Left lung (tissue), 14 donors: ENCODE data around the gene MTERF4. TPM values are rescaled to one million over a fixed set of nuclear protein-coding genes. Genes with fewer than 3 reads are reported as not detected.

Experiments used
- ATAC-seq: fragments of 200-7000 bp; cut with Tn5 transposase; one replicate; pipeline ENCODE4 v1.9.1; 2020; ENCODE audit warnings: moderate library complexity
- DNase-seq, 4 donors: peaks; one replicate each; pipeline ENCODE4 v3.0.0-alpha.2; 2013 to 2020
- H3K27ac ChIP-seq, 2 donors: fragments of 200-600 bp; sonication (generic) in 1 of 2; one replicate each; pipeline versions ENCODE4 v1.5.0 to v1.8.0; 2020 to 2021
- H3K27me3 ChIP-seq, 2 donors: fragments of 200-600 bp; sonication (generic) in 1 of 2; one replicate each; pipeline versions ENCODE4 v1.5.0 to v1.8.0; 2020 to 2021
- H3K36me3 ChIP-seq, 2 donors: fragments of 200-600 bp; sonication (generic) in 1 of 2; one replicate each; pipeline versions ENCODE4 v1.5.0 to v1.8.0; 2020 to 2021
- H3K4me1 ChIP-seq, 2 donors: fragments of 200-600 bp; one replicate each; pipeline ENCODE4 v1.8.0; 2021
- H3K4me3 ChIP-seq, 2 donors: fragments of 200-600 bp; sonication (generic) in 1 of 2; one replicate each; pipeline versions ENCODE4 v1.5.0 to v1.8.0; 2020 to 2021; ENCODE audit warnings: mild to moderate bottlenecking in 1 of 2
- H3K9me3 ChIP-seq, 2 donors: fragments of 200-600 bp; sonication (generic) in 1 of 2; one replicate each; pipeline versions ENCODE4 v1.5.0 to v1.8.0; 2020 to 2021
- CTCF ChIP-seq, 2 donors: fragments of 200-600 bp; sonication (generic) in 1 of 2; IDR thresholded peaks; one replicate each; pipeline versions ENCODE4 v1.5.0 to v1.8.0; 2021; ENCODE audit warnings: antibody characterized with exemption in 2 of 2
- intact Hi-C, 2 donors: fragments of 100-400 bp; cut with DNase I; formaldehyde crosslinking; loops; one replicate each; pipeline versions ENCODE4 v1.11.2 to v1.14.2; 2022
- long read RNA-seq, 12 donors: library from polyadenylated mRNA in 2 of 12; unstranded in 2 of 12; transcript quantifications; one replicate each; pipeline ENCODE4 v2.0.0 and lab custom pipeline, GENCODE V29; 2019 to 2026
- polyA plus RNA-seq, 6 donors: library from polyadenylated mRNA; unstranded; fragments of 120-200 nt; gene quantifications; one replicate each; pipeline ENCODE4 v1.2.1, GENCODE V29; 2013; ENCODE audit not compliant: insufficient read length in 6 of 6
- total RNA-seq, 2 donors: library from RNA; stranded (reverse); fragmentation: NEBNext Ultra II Directional; extraction: Animal tissue kit (Norgen Biotek cat#: 25700); gene quantifications; one replicate each; pipeline ENCODE4 v1.2.1, GENCODE V29; 2021
- donor health status: DM: no; HTN: yes; CAD: no.
- donor health status: DM: no; HTN: no; CAD: no.

MTERF4 gene
- total RNA-seq (10 to 100 TPM; 24.9 to 26.7 TPM), polyA plus RNA-seq (100 to 1,000 TPM in 1 of 6 donors, 10 to 100 TPM in 5; 67.1 to 101 (median 92.0) TPM)
- long read RNA-seq, donor 1, transcript MTERF4-214 (2 exons, 789 nt), result minor isoform, 7 of 31 reads
- long read RNA-seq, donor 1, transcript MTERF4-202 (4 exons, 1,637 nt), result major isoform, 11 of 31 reads
- long read RNA-seq, donor 1, partial matches to known transcripts, result 5 of 31 reads
- long read RNA-seq, donor 1, other reads (novel, unspliced or antisense), result 0 of 31 reads
- long read RNA-seq, donor 2, transcript MTERF4-202 (4 exons, 1,637 nt), result major isoform, 11 of 30 reads
- long read RNA-seq, donor 2, transcript MTERF4-204 (3 exons, 802 nt), result minor isoform, 5 of 30 reads
- long read RNA-seq, donor 2, partial matches to known transcripts, result 9 of 30 reads
- long read RNA-seq, donor 2, other reads (novel, unspliced or antisense), result 0 of 30 reads
- long read RNA-seq, donor 3, transcript MTERF4-202 (4 exons, 1,637 nt), result major isoform, 5 of 16 reads
- long read RNA-seq, donor 3, partial matches to known transcripts, result 0 of 16 reads
- long read RNA-seq, donor 3, other reads (novel, unspliced or antisense), result 0 of 16 reads
- long read RNA-seq, donor 4, transcript MTERF4-202 (4 exons, 1,637 nt), result major isoform, 12 of 21 reads
- long read RNA-seq, donor 4, partial matches to known transcripts, result 1 of 21 reads
- long read RNA-seq, donor 4, other reads (novel, unspliced or antisense), result 5 of 21 reads
- long read RNA-seq, donor 5, transcript MTERF4-202 (4 exons, 1,637 nt), result major isoform, 13 of 17 reads
- long read RNA-seq, donor 5, partial matches to known transcripts, result 0 of 17 reads
- long read RNA-seq, donor 5, other reads (novel, unspliced or antisense), result 0 of 17 reads
- long read RNA-seq, donor 6, transcript MTERF4-202 (4 exons, 1,637 nt), result major isoform, 11 of 18 reads
- long read RNA-seq, donor 6, partial matches to known transcripts, result 0 of 18 reads
- long read RNA-seq, donor 6, other reads (novel, unspliced or antisense), result 0 of 18 reads
- long read RNA-seq, donor 7, partial matches to known transcripts, result 0 of 5 reads
- long read RNA-seq, donor 7, other reads (novel, unspliced or antisense), result 0 of 5 reads
- long read RNA-seq, donor 8, transcript MTERF4-202 (4 exons, 1,637 nt), result major isoform, 10 of 17 reads
- long read RNA-seq, donor 8, partial matches to known transcripts, result 0 of 17 reads
- long read RNA-seq, donor 8, other reads (novel, unspliced or antisense), result 0 of 17 reads
- long read RNA-seq, donor 9, result 0 reads
- long read RNA-seq, donor 10, transcript MTERF4-204 (3 exons, 802 nt), result minor isoform, 5 of 23 reads
- long read RNA-seq, donor 10, transcript MTERF4-202 (4 exons, 1,637 nt), result major isoform, 15 of 23 reads
- long read RNA-seq, donor 10, partial matches to known transcripts, result 0 of 23 reads
- long read RNA-seq, donor 10, other reads (novel, unspliced or antisense), result 3 of 23 reads
- long read RNA-seq, donor 11, partial matches to known transcripts, result 7 of 17 reads
- long read RNA-seq, donor 11, other reads (novel, unspliced or antisense), result 0 of 17 reads
- long read RNA-seq, donor 12, transcript MTERF4-202 (4 exons, 1,637 nt), result major isoform, 10 of 18 reads
- long read RNA-seq, donor 12, partial matches to known transcripts, result 0 of 18 reads
- long read RNA-seq, donor 12, other reads (novel, unspliced or antisense), result 0 of 18 reads

GRCh38 chr2:241102239-241102803, at the start of gene MTERF4:
MTERF4 (minus strand) TSS chr2:241102287; CDS start chr2:241102273, 14 bp downstream.
- intact Hi-C loops, result no loop called here
- Histone ChIP-seq H3K27me3 (no peaks in the 10 kb centered on the region), H3K4me3 (peak within 1 kb of the TSS; percentile 84 to 85), H3K27ac (peak within 1 kb of the TSS; percentile 80 to 85), H3K36me3 (peaks cover 0 to 24% of the 10 kb centered on the region in 2 donors), H3K4me1 (peaks cover 9 to 18% of the 10 kb centered on the region in 2 donors), H3K9me3 (no peaks in the 10 kb centered on the region)
- TF ChIP-seq CTCF (IDR thresholded peaks at IDR 0.05), result no peak
- peak; percentile 98 for ATAC-seq
- DNase-seq, result peak; percentile 83 to 97 (median 90)

GRCh38 chr2:241150660-241151530, 48.8 kb upstream of the MTERF4 start:
- peaks cover 0 to 22% of the 10 kb centered on the region in 2 donors for H3K36me3 ChIP-seq
- H3K4me1 ChIP-seq, result peaks cover 8 to 22% of the 10 kb centered on the region in 2 donors
- peak overlapping the region; percentile 91 to 98 for H3K4me3 ChIP-seq
- H3K9me3 ChIP-seq, result no peaks in the 10 kb centered on the region
- DNase-seq (peak; percentile 11 to 57 (median 30)), ATAC-seq (peak; percentile 4)
- H3K27me3 ChIP-seq, result no peaks in the 10 kb centered on the region
- H3K27ac ChIP-seq, result peak overlapping the region; percentile 55 to 75
- intact Hi-C loops, result no loop called here
- TF ChIP-seq CTCF (IDR thresholded peaks at IDR 0.05), result no peak

- peak; percentile 90 to 97 (median 96) for DNase-seq
- Histone ChIP-seq H3K27ac (peak within 1 kb of the TSS; percentile 55 to 75), H3K4me3 (peak within 1 kb of the TSS; percentile 91 to 98), H3K4me1 (peaks cover 8 to 22% of the 10 kb centered on the region in 2 donors), H3K9me3 (no peaks in the 10 kb centered on the region), H3K27me3 (no peaks in the 10 kb centered on the region), H3K36me3 (peaks cover 0 to 16% of the 10 kb centered on the region in 2 donors)
- TF ChIP-seq CTCF (IDR thresholded peaks at IDR 0.05), result no peak
- peak; percentile 95 for ATAC-seq
- intact Hi-C loops, result no loop called here
These were observed 48.0 kb upstream of the MTERF4 start, which contains the start of gene PPP1R7 for GRCh38 chr2:241149925-241150659. PPP1R7 (plus strand) TSS chr2:241150467; CDS start chr2:241150496, 29 bp downstream.
